GM23338 (cell line): Measurements from ENCODE around the gene HACD3. TPM values are rescaled to one million over a fixed set of nuclear protein-coding genes. Genes with fewer than 3 reads are reported as not detected.

ENCODE experiments used
- ATAC-seq: fragments of 200-7000 bp; cut with Tn5 transposase; 3 replicates; pipeline ENCODE4 v1.9.1; 2020
- DNase-seq: peaks from one replicate; pipeline ENCODE4 v3.0.0-alpha.2; 2015; ENCODE audit warnings: low spot score
- H2AFZ ChIP-seq: fragments of 200-600 bp; sonication (generic); 2 replicates; pipeline ENCODE4 v1.8.0; 2016; ENCODE audit warnings: antibody characterized with exemption, mild to moderate bottlenecking, moderate library complexity
- H3F3A ChIP-seq: fragments of 200-600 bp; sonication (generic); replicated peaks from 2 replicates; pipeline ENCODE4 v1.8.0; 2017; ENCODE audit warnings: antibody characterized with exemption, mixed run types, low read depth
- H3K27ac ChIP-seq: fragments of 200-600 bp; sonication (generic); 2 replicates; pipeline ENCODE4 v1.6.1; 2016; ENCODE audit warnings: low read depth
- H3K27me3 ChIP-seq: fragments of 200-600 bp; sonication (generic); 2 replicates; pipeline ENCODE4 v1.8.0; 2016; ENCODE audit warnings: mild to moderate bottlenecking, mixed run types, moderate library complexity; ENCODE audit not compliant: insufficient read depth
- H3K36me3 ChIP-seq: fragments of 200-600 bp; sonication (generic); 2 replicates; pipeline ENCODE4 v1.8.0; 2016; ENCODE audit warnings: mild to moderate bottlenecking; ENCODE audit not compliant: insufficient read depth
- H3K4me1 ChIP-seq: fragments of 200-600 bp; sonication (generic); 2 replicates; pipeline ENCODE4 v1.8.0; 2016; ENCODE audit warnings: mild to moderate bottlenecking, moderate library complexity; ENCODE audit not compliant: insufficient read depth
- H3K4me2 ChIP-seq: fragments of 200-600 bp; sonication (generic); 2 replicates; pipeline ENCODE4 v1.7.1; 2017; ENCODE audit warnings: mixed run types
- H3K4me3 ChIP-seq: fragments of 200-600 bp; sonication (generic); 2 replicates; pipeline ENCODE4 v1.6.1; 2016; ENCODE audit warnings: mixed run types
- H3K79me2 ChIP-seq: fragments of 200-600 bp; sonication (generic); replicated peaks from 2 replicates; pipeline ENCODE4 v1.8.0; 2017; ENCODE audit warnings: mild to moderate bottlenecking; ENCODE audit not compliant: insufficient read depth
- H3K9me2 ChIP-seq: fragments of 200-600 bp; sonication (generic); 2 replicates; pipeline ENCODE4 v1.8.0; 2017; ENCODE audit not compliant: insufficient read depth
- H4K20me1 ChIP-seq: fragments of 200-600 bp; sonication (generic); replicated peaks from 2 replicates; pipeline ENCODE4 v1.8.0; 2017; ENCODE audit warnings: mild to moderate bottlenecking; ENCODE audit not compliant: insufficient read depth
- H3K27ac Mint-ChIP-seq: 2 replicates; pipeline ENCODE4 v1.8.0; 2020; ENCODE audit warnings: inconsistent platforms, mild to moderate bottlenecking, moderate library complexity, mixed read lengths
- H3K27me3 Mint-ChIP-seq: 3 replicates; pipeline ENCODE4 v1.8.0; 2022; ENCODE audit warnings: low read depth, mild to moderate bottlenecking, moderate library complexity, mixed read lengths, inconsistent platforms; ENCODE audit not compliant: insufficient read depth, poor library complexity
- H3K36me3 Mint-ChIP-seq: 3 replicates; pipeline ENCODE4 v1.8.0; 2021; ENCODE audit warnings: low read depth, mild to moderate bottlenecking, inconsistent platforms, moderate library complexity, mixed read lengths
- H3K4me1 Mint-ChIP-seq: 3 replicates; pipeline ENCODE4 v1.8.0; 2020; ENCODE audit warnings: mild to moderate bottlenecking, inconsistent platforms, mixed read lengths
- H3K4me3 Mint-ChIP-seq: 3 replicates; pipeline ENCODE4 v1.8.0; 2021; ENCODE audit warnings: moderate library complexity, mild to moderate bottlenecking, inconsistent platforms, mixed read lengths
- H3K9me3 Mint-ChIP-seq: 3 replicates; pipeline ENCODE4 v1.8.0; 2020; ENCODE audit warnings: moderate library complexity, mild to moderate bottlenecking, inconsistent platforms, mixed read lengths
- CREB1 ChIP-seq: fragments of 250-450 bp; sonication (Bioruptor Pico); IDR thresholded peaks from 2 replicates; pipeline ENCODE4 v1.5.0; 2020; ENCODE audit warnings: low read depth, mild to moderate bottlenecking, moderate library complexity
- JUNB ChIP-seq: IDR thresholded peaks from one replicate; pipeline ENCODE4 v1.6.1; 2016; ENCODE audit warnings: antibody characterized with exemption; ENCODE audit not compliant: unreplicated experiment
- NANOG ChIP-seq: IDR thresholded peaks from 2 replicates; pipeline ENCODE4 v1.6.1; 2016; ENCODE audit warnings: antibody characterized with exemption, borderline replicate concordance
- STAT1 ChIP-seq: IDR thresholded peaks from one replicate; pipeline ENCODE4 v1.6.1; 2016; ENCODE audit warnings: antibody characterized with exemption; ENCODE audit not compliant: unreplicated experiment
- ZNF114 ChIP-seq: fragments of 250-450 bp; sonication (Bioruptor Pico); IDR thresholded peaks from 2 replicates; pipeline ENCODE4 v1.5.0; 2020; ENCODE audit warnings: mild to moderate bottlenecking, moderate library complexity
- ZNF331 ChIP-seq: fragments of 250-450 bp; sonication (Bioruptor Pico); IDR thresholded peaks from 2 replicates; pipeline ENCODE4 v1.5.0; 2020; ENCODE audit warnings: low read depth, mild to moderate bottlenecking, moderate library complexity
- polyA plus RNA-seq: library from polyadenylated mRNA; unstranded; fragments of >200 nt; fragmentation: Nextera tagmentation; extraction: Ambion mirVana; gene quantifications from 2 replicates; pipeline ENCODE4 v1.2.1, GENCODE V29; 2016
- total RNA-seq: library from RNA; depleted of rRNA; stranded (reverse); fragments of >200 nt; shearing (Covaris generic); gene quantifications from 2 replicates; pipeline ENCODE4 v1.2.3, GENCODE V29; 2014
- TF ChIP-seq, protein P1 (sequence below): fragments of 250-450 bp; sonication (Bioruptor Pico); IDR thresholded peaks from 2 replicates; pipeline ENCODE4 v1.5.0; 2020; ENCODE audit warnings: mild to moderate bottlenecking, moderate library complexity
- TF ChIP-seq, protein P2 (sequence below): IDR thresholded peaks from 2 replicates; pipeline ENCODE4 v1.6.1; 2016; ENCODE audit warnings: antibody characterized with exemption
- TF ChIP-seq, protein P3 (sequence below), 2 experiments: fragments of 200-600 bp in 1 of 2; sonication (generic) in 1 of 2; conservative IDR thresholded peaks; 2 replicates each; pipeline versions ENCODE4 v1.5.1 to v1.6.1; 2016 to 2017; ENCODE audit warnings: antibody characterized with exemption in 2 of 2, low read depth in 2 of 2, mild to moderate bottlenecking in 2 of 2, moderate library complexity in 1 of 2
- TF ChIP-seq, protein P4 (sequence below): IDR thresholded peaks from one replicate; pipeline ENCODE4 v1.6.1; 2018; ENCODE audit warnings: antibody characterized with exemption; ENCODE audit not compliant: unreplicated experiment

Gene HACD3
- total and polyA plus RNA-seq, 2 experiments from 2014 or later: 123 to 131 TPM

DNA sequence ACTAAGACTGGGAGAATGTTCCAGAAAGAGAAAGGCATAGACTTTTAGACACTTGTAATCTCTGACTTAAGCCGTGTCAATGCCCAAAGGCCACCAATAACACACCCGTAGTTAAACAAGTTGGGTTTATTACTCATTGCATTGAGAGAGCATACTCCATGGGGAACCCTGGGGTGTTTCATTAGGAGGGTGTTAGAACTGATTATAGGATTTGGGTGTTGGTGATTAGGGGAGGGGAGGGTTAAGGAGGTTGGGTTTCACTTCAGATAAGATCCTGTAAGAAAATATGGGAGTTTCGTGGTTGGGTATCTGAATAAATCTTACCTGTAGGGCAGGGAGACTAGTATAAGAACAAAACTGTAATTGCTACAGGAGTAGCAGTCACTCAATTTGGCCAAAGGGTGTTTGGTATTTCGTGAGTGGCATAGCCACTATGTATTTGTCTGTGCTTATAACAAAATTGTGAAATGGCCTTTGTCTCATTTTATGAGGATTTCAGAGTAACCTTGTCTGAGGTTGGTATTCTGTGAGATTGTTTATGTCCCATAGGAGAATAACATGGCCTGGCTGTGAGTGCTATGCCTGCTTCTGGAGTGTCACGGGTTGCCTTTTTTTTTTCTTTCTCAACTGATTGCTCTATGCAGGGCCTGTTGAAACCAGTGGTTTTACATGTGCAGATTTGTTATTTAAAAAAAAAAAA, 2.9 kb downstream of the HACD3 start (continued):
- TF ChIP-seq, protein P1, sequence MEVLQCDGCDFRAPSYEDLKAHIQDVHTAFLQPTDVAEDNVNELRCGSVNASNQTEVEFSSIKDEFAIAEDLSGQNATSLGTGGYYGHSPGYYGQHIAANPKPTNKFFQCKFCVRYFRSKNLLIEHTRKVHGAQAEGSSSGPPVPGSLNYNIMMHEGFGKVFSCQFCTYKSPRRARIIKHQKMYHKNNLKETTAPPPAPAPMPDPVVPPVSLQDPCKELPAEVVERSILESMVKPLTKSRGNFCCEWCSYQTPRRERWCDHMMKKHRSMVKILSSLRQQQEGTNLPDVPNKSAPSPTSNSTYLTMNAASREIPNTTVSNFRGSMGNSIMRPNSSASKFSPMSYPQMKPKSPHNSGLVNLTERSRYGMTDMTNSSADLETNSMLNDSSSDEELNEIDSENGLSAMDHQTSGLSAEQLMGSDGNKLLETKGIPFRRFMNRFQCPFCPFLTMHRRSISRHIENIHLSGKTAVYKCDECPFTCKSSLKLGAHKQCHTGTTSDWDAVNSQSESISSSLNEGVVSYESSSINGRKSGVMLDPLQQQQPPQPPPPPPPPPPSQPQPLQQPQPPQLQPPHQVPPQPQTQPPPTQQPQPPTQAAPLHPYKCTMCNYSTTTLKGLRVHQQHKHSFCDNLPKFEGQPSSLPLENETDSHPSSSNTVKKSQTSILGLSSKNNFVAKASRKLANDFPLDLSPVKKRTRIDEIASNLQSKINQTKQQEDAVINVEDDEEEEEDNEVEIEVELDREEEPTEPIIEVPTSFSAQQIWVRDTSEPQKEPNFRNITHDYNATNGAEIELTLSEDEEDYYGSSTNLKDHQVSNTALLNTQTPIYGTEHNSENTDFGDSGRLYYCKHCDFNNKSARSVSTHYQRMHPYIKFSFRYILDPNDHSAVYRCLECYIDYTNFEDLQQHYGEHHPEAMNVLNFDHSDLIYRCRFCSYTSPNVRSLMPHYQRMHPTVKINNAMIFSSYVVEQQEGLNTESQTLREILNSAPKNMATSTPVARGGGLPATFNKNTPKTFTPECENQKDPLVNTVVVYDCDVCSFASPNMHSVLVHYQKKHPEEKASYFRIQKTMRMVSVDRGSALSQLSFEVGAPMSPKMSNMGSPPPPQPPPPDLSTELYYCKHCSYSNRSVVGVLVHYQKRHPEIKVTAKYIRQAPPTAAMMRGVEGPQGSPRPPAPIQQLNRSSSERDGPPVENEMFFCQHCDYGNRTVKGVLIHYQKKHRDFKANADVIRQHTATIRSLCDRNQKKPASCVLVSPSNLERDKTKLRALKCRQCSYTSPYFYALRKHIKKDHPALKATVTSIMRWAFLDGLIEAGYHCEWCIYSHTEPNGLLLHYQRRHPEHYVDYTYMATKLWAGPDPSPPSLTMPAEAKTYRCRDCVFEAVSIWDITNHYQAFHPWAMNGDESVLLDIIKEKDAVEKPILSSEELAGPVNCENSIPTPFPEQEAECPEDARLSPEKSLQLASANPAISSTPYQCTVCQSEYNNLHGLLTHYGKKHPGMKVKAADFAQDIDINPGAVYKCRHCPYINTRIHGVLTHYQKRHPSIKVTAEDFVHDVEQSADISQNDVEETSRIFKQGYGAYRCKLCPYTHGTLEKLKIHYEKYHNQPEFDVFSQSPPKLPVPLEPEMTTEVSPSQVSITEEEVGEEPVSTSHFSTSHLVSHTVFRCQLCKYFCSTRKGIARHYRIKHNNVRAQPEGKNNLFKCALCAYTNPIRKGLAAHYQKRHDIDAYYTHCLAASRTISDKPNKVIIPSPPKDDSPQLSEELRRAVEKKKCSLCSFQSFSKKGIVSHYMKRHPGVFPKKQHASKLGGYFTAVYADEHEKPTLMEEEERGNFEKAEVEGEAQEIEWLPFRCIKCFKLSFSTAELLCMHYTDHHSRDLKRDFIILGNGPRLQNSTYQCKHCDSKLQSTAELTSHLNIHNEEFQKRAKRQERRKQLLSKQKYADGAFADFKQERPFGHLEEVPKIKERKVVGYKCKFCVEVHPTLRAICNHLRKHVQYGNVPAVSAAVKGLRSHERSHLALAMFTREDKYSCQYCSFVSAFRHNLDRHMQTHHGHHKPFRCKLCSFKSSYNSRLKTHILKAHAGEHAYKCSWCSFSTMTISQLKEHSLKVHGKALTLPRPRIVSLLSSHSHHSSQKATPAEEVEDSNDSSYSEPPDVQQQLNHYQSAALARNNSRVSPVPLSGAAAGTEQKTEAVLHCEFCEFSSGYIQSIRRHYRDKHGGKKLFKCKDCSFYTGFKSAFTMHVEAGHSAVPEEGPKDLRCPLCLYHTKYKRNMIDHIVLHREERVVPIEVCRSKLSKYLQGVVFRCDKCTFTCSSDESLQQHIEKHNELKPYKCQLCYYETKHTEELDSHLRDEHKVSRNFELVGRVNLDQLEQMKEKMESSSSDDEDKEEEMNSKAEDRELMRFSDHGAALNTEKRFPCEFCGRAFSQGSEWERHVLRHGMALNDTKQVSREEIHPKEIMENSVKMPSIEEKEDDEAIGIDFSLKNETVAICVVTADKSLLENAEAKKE (CRISPR knock-in tag): no peak
- TF ChIP-seq STAT1 (no peak), ZNF114 (CRISPR knock-in tag) (no peak), NANOG (no peak)
- TF ChIP-seq, protein P2, sequence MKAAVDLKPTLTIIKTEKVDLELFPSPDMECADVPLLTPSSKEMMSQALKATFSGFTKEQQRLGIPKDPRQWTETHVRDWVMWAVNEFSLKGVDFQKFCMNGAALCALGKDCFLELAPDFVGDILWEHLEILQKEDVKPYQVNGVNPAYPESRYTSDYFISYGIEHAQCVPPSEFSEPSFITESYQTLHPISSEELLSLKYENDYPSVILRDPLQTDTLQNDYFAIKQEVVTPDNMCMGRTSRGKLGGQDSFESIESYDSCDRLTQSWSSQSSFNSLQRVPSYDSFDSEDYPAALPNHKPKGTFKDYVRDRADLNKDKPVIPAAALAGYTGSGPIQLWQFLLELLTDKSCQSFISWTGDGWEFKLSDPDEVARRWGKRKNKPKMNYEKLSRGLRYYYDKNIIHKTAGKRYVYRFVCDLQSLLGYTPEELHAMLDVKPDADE: no peak

DNA sequence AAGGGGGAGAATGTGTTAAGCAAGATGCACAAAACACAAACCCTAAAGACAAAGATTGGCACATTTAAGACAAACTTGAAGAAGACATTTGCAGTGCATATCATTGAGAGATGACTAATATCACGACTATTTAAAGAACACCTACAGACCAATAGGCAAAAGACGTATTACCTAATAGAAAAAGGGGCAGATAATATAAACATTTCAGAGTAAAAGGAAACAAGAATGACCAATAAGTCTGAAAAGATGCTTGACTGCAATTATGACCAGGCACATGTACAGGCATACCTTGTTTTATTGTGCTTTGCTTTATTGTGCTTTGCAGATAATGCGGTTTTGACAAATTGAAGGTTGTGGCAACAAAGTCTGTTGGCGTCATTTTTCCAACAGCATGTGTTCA, 4.9 kb downstream of the HACD3 start:
- no peaks in the 10 kb centered on the region for H3K9me2 ChIP-seq
- H3K4me3 Mint-ChIP-seq: no peak overlapping the region
- H3K27ac ChIP-seq: no peak overlapping the region
- no peak overlapping the region for H2AFZ ChIP-seq
- H3K79me2 ChIP-seq: peaks cover 90% of the 10 kb centered on the region
- H3K9me3 Mint-ChIP-seq: no peaks in the 10 kb centered on the region
- H3K27me3 ChIP-seq: no peaks in the 10 kb centered on the region
- no peak overlapping the region for H3K27ac Mint-ChIP-seq
- peaks cover 8% of the 10 kb centered on the region; the same call in 1 of the 2 replicates for H3F3A ChIP-seq
- no peak overlapping the region for H3K4me3 ChIP-seq
- peaks cover 28% of the 10 kb centered on the region for H3K4me1 ChIP-seq
- ATAC-seq (no peak), DNase-seq (no peak)
- no peaks in the 10 kb centered on the region for H3K36me3 ChIP-seq
- peaks cover 6% of the 10 kb centered on the region for H3K27me3 Mint-ChIP-seq
- peaks cover 8% of the 10 kb centered on the region; the same call in 1 of the 3 replicates for H3K36me3 Mint-ChIP-seq
- no peak overlapping the region for H3K4me2 ChIP-seq
- peaks cover 67% of the 10 kb centered on the region for H4K20me1 ChIP-seq
- H3K4me1 Mint-ChIP-seq: peaks cover 23% of the 10 kb centered on the region
- TF ChIP-seq, protein P3, sequence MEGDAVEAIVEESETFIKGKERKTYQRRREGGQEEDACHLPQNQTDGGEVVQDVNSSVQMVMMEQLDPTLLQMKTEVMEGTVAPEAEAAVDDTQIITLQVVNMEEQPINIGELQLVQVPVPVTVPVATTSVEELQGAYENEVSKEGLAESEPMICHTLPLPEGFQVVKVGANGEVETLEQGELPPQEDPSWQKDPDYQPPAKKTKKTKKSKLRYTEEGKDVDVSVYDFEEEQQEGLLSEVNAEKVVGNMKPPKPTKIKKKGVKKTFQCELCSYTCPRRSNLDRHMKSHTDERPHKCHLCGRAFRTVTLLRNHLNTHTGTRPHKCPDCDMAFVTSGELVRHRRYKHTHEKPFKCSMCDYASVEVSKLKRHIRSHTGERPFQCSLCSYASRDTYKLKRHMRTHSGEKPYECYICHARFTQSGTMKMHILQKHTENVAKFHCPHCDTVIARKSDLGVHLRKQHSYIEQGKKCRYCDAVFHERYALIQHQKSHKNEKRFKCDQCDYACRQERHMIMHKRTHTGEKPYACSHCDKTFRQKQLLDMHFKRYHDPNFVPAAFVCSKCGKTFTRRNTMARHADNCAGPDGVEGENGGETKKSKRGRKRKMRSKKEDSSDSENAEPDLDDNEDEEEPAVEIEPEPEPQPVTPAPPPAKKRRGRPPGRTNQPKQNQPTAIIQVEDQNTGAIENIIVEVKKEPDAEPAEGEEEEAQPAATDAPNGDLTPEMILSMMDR (conservative IDR thresholded peaks at IDR 0.05; ENCODE audit: low read depth in 2 of 2): no peak
- no peak for TF ChIP-seq ZNF114 (CRISPR knock-in tag)
- no peak for TF ChIP-seq ZNF331 (CRISPR knock-in tag)
- TF ChIP-seq, protein P4, sequence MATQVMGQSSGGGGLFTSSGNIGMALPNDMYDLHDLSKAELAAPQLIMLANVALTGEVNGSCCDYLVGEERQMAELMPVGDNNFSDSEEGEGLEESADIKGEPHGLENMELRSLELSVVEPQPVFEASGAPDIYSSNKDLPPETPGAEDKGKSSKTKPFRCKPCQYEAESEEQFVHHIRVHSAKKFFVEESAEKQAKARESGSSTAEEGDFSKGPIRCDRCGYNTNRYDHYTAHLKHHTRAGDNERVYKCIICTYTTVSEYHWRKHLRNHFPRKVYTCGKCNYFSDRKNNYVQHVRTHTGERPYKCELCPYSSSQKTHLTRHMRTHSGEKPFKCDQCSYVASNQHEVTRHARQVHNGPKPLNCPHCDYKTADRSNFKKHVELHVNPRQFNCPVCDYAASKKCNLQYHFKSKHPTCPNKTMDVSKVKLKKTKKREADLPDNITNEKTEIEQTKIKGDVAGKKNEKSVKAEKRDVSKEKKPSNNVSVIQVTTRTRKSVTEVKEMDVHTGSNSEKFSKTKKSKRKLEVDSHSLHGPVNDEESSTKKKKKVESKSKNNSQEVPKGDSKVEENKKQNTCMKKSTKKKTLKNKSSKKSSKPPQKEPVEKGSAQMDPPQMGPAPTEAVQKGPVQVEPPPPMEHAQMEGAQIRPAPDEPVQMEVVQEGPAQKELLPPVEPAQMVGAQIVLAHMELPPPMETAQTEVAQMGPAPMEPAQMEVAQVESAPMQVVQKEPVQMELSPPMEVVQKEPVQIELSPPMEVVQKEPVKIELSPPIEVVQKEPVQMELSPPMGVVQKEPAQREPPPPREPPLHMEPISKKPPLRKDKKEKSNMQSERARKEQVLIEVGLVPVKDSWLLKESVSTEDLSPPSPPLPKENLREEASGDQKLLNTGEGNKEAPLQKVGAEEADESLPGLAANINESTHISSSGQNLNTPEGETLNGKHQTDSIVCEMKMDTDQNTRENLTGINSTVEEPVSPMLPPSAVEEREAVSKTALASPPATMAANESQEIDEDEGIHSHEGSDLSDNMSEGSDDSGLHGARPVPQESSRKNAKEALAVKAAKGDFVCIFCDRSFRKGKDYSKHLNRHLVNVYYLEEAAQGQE: no peak
- TF ChIP-seq JUNB: no peak
- no peak for TF ChIP-seq NANOG
- TF ChIP-seq STAT1: no peak
- TF ChIP-seq CREB1: no peak
